ENCODE results near the gene HAPSTR1.

HAPSTR1 gene

DNA sequence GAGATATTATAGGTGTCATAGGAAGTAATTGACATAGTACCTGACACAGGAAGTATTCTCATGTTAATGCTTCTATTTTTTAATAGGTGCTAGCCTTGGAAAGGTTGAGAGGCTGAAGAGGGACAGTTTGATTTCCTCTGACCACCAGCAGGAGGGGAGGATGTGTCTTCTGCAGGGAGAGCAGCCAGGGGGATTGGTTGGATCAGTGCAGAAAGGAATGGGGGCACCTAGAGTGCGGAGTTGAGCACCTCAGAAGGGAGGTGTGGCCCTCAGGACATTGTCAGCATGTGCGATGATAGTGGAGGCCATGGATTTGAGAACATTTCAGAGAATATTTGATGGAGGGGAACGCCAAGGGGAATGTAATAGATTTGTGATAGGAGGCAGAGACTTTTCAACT is 23.4 kb downstream of the HAPSTR1 start:
- DNase-seq (ENCODE audit: insufficient read length, low spot score) (no peak), FAIRE-seq (no peak)

GRCh38 chr16:9115277-9115676 is 23.8 kb downstream of the HAPSTR1 start:
- TF ChIP-seq CTCF (IDR thresholded peaks at IDR 0.05; ENCODE audit: insufficient read depth, missing control alignments): no peak
- no peak for DNase-seq (ENCODE audit: insufficient read length, low spot score)
- FAIRE-seq: no peak

More for the DNA sequence above, 23.4 kb downstream of the HAPSTR1 start:
- no peak for TF ChIP-seq CTCF (IDR thresholded peaks at IDR 0.05; ENCODE audit: insufficient read depth, missing control alignments)

DNA sequence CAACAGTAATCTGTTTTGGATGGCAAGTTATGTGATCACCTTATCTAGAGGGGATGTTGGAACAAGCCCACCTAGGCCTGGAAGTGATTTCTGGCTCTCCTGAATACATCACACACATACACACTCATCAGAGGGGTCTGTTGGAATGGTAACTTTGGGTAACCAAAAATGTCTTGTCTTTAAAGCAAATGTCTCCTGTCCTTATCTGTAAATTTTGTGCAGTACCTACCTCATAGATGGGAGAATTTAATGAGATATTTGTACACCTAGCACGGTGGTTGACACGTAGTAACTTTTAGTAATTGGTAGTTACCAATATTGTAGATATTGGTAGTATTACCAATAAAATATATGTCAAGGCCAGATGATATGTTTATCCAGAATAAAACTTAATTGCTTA is 24.7 kb downstream of the HAPSTR1 start:
- DNase-seq (ENCODE audit: insufficient read length, low spot score) (no peak), FAIRE-seq (no peak)
- no peak for TF ChIP-seq CTCF (IDR thresholded peaks at IDR 0.05; ENCODE audit: insufficient read depth, missing control alignments)

DNA sequence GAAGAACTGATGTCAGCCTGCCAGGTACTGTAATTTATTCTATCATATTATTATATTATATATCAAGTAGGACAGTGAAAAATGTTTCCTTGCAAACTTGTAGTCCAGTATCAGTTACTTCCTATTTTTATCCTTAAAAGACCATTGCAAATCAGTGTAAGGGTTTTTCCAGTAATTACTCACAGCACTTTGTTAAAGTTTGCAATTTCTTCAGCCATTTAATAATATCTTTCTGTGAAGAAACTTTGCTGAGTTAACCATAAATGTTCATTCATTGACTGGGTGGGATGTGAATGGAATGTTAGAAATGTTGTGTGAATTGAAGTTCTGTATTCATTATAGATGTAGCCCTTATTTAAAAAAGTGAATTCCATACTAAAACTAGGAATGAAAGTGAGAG is 26.7 kb downstream of the HAPSTR1 start:
- FAIRE-seq: no peak
- DNase-seq (ENCODE audit: insufficient read length, low spot score): no peak
- no peak for TF ChIP-seq CTCF (IDR thresholded peaks at IDR 0.05; ENCODE audit: insufficient read depth, missing control alignments)

GRCh38 chr16:9119795-9120194 is 28.4 kb downstream of the HAPSTR1 start:
- no peak for DNase-seq (ENCODE audit: insufficient read length, low spot score)
- no peak for FAIRE-seq
- TF ChIP-seq CTCF (IDR thresholded peaks at IDR 0.05; ENCODE audit: insufficient read depth, missing control alignments): no peak

- DNase-seq (ENCODE audit: insufficient read length, low spot score): no peak
- TF ChIP-seq CTCF (IDR thresholded peaks at IDR 0.05; ENCODE audit: insufficient read depth, missing control alignments): no peak
- FAIRE-seq: no peak
Observed at GRCh38 chr16:9122342-9122741, 30.9 kb downstream of the HAPSTR1 start.

GRCh38 chr16:9122969-9123368 is 31.5 kb downstream of the HAPSTR1 start:
- DNase-seq (ENCODE audit: insufficient read length, low spot score) (no peak), FAIRE-seq (no peak)
- TF ChIP-seq CTCF (IDR thresholded peaks at IDR 0.05; ENCODE audit: insufficient read depth, missing control alignments): no peak

All from D721Med (cell line).